ENCODE results near the gene C11orf16.
"Not testable (repeated sequence)": the region's sequence is repeated elsewhere in the genome, so short reads cannot be mapped to it uniquely, and the experiment has no call there.

C11orf16 gene

GRCh38 chr11:8881585-8881984 lies 51.2 kb downstream of the C11orf16 start:
- DNase-seq, result not testable (repeated sequence)

- DNase-seq, result no peak
These were observed 54.0 kb downstream of the C11orf16 start for GRCh38 chr11:8878771-8879170.

GRCh38 chr11:8873741-8874405 lies 58.9 kb downstream of the C11orf16 start:
- no peak for DNase-seq

GRCh38 chr11:8871962-8872361 lies 60.8 kb downstream of the C11orf16 start:
- no peak for DNase-seq

GRCh38 chr11:8871171-8871775 lies 61.5 kb downstream of the C11orf16 start:
- no peak for DNase-seq

- DNase-seq, result no peak
These were observed 62.2 kb downstream of the C11orf16 start for GRCh38 chr11:8870411-8871170.
